Measurements from ENCODE around the gene TNFRSF1A.
"Not testable (repeated sequence)": the region's sequence is repeated elsewhere in the genome, so short reads cannot be mapped to it uniquely, and the experiment has no call there.

Gene TNFRSF1A

DNA sequence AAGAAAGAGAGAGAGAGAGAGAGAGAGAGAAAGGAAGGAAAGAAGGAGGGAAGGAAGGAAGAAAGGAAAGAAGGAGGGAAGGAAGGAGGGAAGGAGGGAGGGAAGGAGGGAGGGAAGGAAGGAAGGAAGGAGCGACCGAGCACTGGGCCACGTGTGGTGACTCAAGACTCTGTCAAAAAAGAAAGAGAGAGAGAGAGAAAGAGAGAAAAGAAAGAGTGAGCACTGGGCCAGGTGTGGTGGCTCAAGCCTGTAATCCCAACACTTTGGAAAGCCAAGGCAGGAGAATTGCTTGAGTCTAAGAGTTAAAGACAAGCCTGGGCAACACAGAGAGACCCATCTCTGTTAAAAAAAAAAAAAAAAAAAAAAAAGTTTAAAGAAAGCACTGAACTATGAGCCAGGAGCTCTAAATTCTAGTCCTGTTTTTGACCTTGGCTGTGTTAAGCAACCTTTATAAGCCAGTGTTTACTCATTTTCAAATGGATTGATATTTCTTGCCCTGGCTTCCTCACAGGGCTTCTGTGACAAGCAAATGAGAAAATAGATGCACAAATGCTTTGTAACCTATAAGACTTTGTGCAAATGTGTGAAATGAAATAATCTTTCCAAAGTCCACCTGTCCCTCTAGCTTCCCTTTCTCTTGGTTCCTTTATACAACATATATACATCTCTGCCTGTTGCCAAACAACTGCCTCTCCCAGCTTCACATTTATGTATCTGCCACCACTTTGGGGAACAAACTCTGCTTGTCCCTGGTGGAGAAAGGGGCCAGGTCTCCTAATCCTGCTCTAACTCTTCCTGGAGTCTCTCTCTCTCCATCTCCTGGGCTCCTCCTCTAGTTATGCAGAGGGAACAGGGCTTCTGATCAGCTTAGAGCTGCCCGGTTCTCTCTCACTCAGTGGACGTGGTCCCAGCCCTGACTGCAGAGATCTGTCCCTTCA, 47.5 kb downstream of the TNFRSF1A start:
- H2BK120ac ChIP-seq (ENCODE audit: low read depth, low read length): no peak overlapping the region
- no peak overlapping the region for H3K18ac ChIP-seq (ENCODE audit: low read length)
- H3K9ac ChIP-seq (ENCODE audit: low read length): no peak overlapping the region
- peaks cover 3% of the 10 kb centered on the region for H3K4me1 ChIP-seq (ENCODE audit: control insufficient read depth, low read depth, low read length)
- no peak overlapping the region for H3K4me2 ChIP-seq (ENCODE audit: low read length)
- no peak overlapping the region for H3K27ac ChIP-seq (ENCODE audit: low read depth, low read length)
- no peaks in the 10 kb centered on the region for H3K36me3 ChIP-seq (ENCODE audit: control insufficient read depth, insufficient read depth, low read length)
- H3K4me3 ChIP-seq (ENCODE audit: low read length): no peak overlapping the region
- no peak overlapping the region for H4K8ac ChIP-seq (ENCODE audit: low read depth, low read length)
- DNase-seq: no peak
- H3K23ac ChIP-seq (ENCODE audit: low read length): no peak overlapping the region
- H3K27me3 ChIP-seq (ENCODE audit: insufficient read depth, low read length, poor library complexity): no peaks in the 10 kb centered on the region
- H3K4ac ChIP-seq (ENCODE audit: low read depth, low read length): no peak overlapping the region
- H3K79me1 ChIP-seq (ENCODE audit: low read length): no peaks in the 10 kb centered on the region
- H2BK15ac ChIP-seq (replicated peaks; ENCODE audit: low read depth): no peak overlapping the region
- WGBS (ENCODE audit: extremely low coverage, insufficient coverage, low lambda C conversion rate): no CpG with 5 or more reads among the region's 5 CpGs
- no peak overlapping the region for H2AK5ac ChIP-seq (ENCODE audit: low read length)
- no peak overlapping the region for H4K5ac ChIP-seq (ENCODE audit: low read length)
- peak overlapping the region; percentile 6 for H3K56ac ChIP-seq (ENCODE audit: low read length)
- H3K79me2 ChIP-seq (ENCODE audit: control insufficient read depth, insufficient read depth, low read length): no peaks in the 10 kb centered on the region
- H2BK5ac ChIP-seq (ENCODE audit: low read length): no peak overlapping the region

- H3K27ac ChIP-seq (ENCODE audit: low read depth, low read length): no peak overlapping the region
- H2AK5ac ChIP-seq (ENCODE audit: low read length): no peak overlapping the region
- WGBS (ENCODE audit: extremely low coverage, insufficient coverage, low lambda C conversion rate): no CpG with 5 or more reads among the region's 2 CpGs
Measured at GRCh38 chr12:6292606-6293005, 49.3 kb downstream of the TNFRSF1A start.

GRCh38 chr12:6289906-6290305, 52.0 kb downstream of the TNFRSF1A start:
- H3K4me2 ChIP-seq (ENCODE audit: low read length); H3K23ac ChIP-seq (ENCODE audit: low read length); H3K36me3 ChIP-seq (ENCODE audit: control insufficient read depth, insufficient read depth, low read length); H3K27ac ChIP-seq (ENCODE audit: low read depth, low read length); H3K9ac ChIP-seq (ENCODE audit: low read length); H4K5ac ChIP-seq (ENCODE audit: low read length); H3K27me3 ChIP-seq (ENCODE audit: insufficient read depth, low read length, poor library complexity); H2AK5ac ChIP-seq (ENCODE audit: low read length); H3K79me1 ChIP-seq (ENCODE audit: low read length); H3K4ac ChIP-seq (ENCODE audit: low read depth, low read length); H2BK15ac ChIP-seq (replicated peaks; ENCODE audit: low read depth); H3K4me1 ChIP-seq (ENCODE audit: control insufficient read depth, low read depth, low read length); DNase-seq; H3K56ac ChIP-seq (ENCODE audit: low read length); H2BK5ac ChIP-seq (ENCODE audit: low read length); H3K79me2 ChIP-seq (ENCODE audit: control insufficient read depth, insufficient read depth, low read length); H4K8ac ChIP-seq (ENCODE audit: low read depth, low read length); H3K4me3 ChIP-seq (ENCODE audit: low read length); H2BK120ac ChIP-seq (ENCODE audit: low read depth, low read length); H3K18ac ChIP-seq (ENCODE audit: low read length): not testable (repeated sequence)
- WGBS (ENCODE audit: extremely low coverage, insufficient coverage, low lambda C conversion rate): no CpG with 5 or more reads among the region's 25 CpGs

More at GRCh38 chr12:6292606-6293005, 49.3 kb downstream of the TNFRSF1A start:
- H2BK5ac ChIP-seq (ENCODE audit: low read length): no peak overlapping the region
- H3K18ac ChIP-seq (ENCODE audit: low read length): no peak overlapping the region
- H3K79me1 ChIP-seq (ENCODE audit: low read length): no peaks in the 10 kb centered on the region
- peak; percentile 3 for DNase-seq
- no peak overlapping the region for H3K4me3 ChIP-seq (ENCODE audit: low read length)
- H3K56ac ChIP-seq (ENCODE audit: low read length): no peak overlapping the region
- H4K8ac ChIP-seq (ENCODE audit: low read depth, low read length): no peak overlapping the region
- no peaks in the 10 kb centered on the region for H3K79me2 ChIP-seq (ENCODE audit: control insufficient read depth, insufficient read depth, low read length)
- no peaks in the 10 kb centered on the region for H3K27me3 ChIP-seq (ENCODE audit: insufficient read depth, low read length, poor library complexity)
- no peak overlapping the region for H2BK120ac ChIP-seq (ENCODE audit: low read depth, low read length)
- no peaks in the 10 kb centered on the region for H3K36me3 ChIP-seq (ENCODE audit: control insufficient read depth, insufficient read depth, low read length)
- H3K4ac ChIP-seq (ENCODE audit: low read depth, low read length): no peak overlapping the region
- no peak overlapping the region for H3K9ac ChIP-seq (ENCODE audit: low read length)
- peaks cover 3% of the 10 kb centered on the region for H3K4me1 ChIP-seq (ENCODE audit: control insufficient read depth, low read depth, low read length)
- H4K5ac ChIP-seq (ENCODE audit: low read length): no peak overlapping the region
- H3K4me2 ChIP-seq (ENCODE audit: low read length): no peak overlapping the region
- no peak overlapping the region for H2BK15ac ChIP-seq (replicated peaks; ENCODE audit: low read depth)
- no peak overlapping the region for H3K23ac ChIP-seq (ENCODE audit: low read length)

DNA sequence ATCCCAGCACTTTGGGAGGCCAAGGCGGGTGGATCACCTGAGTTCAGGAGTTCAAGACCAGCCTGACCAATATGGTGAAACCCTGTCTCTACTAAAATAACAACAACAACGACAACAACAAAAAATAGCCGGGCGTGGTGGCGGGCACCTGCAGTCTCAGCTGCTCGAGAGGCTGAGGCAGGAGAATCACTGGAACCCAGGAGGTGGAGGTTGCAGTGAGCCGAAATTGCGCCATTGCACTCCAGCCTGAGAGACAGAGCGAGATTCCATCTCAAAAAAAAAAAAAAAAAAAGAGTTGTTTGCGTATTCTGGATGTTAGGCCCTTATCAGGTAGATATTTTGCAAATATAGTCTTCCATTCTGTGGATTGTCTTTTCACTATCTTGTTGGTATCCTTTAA, 52.8 kb downstream of the TNFRSF1A start:
- not testable (repeated sequence) for H4K8ac ChIP-seq (ENCODE audit: low read depth, low read length); H3K4me2 ChIP-seq (ENCODE audit: low read length); H3K79me2 ChIP-seq (ENCODE audit: control insufficient read depth, insufficient read depth, low read length); H3K79me1 ChIP-seq (ENCODE audit: low read length); DNase-seq; H3K4me3 ChIP-seq (ENCODE audit: low read length); H3K27me3 ChIP-seq (ENCODE audit: insufficient read depth, low read length, poor library complexity); H2BK5ac ChIP-seq (ENCODE audit: low read length); H3K23ac ChIP-seq (ENCODE audit: low read length); H2BK120ac ChIP-seq (ENCODE audit: low read depth, low read length); H3K27ac ChIP-seq (ENCODE audit: low read depth, low read length); H4K5ac ChIP-seq (ENCODE audit: low read length); H2BK15ac ChIP-seq (replicated peaks; ENCODE audit: low read depth); H3K56ac ChIP-seq (ENCODE audit: low read length); H2AK5ac ChIP-seq (ENCODE audit: low read length); H3K4me1 ChIP-seq (ENCODE audit: control insufficient read depth, low read depth, low read length); H3K9ac ChIP-seq (ENCODE audit: low read length); H3K18ac ChIP-seq (ENCODE audit: low read length); H3K4ac ChIP-seq (ENCODE audit: low read depth, low read length); H3K36me3 ChIP-seq (ENCODE audit: control insufficient read depth, insufficient read depth, low read length)
- WGBS (ENCODE audit: extremely low coverage, insufficient coverage, low lambda C conversion rate): no CpG with 5 or more reads among the region's 10 CpGs

GRCh38 chr12:6288235-6288634, 53.6 kb downstream of the TNFRSF1A start:
- H2BK5ac ChIP-seq (ENCODE audit: low read length): no peak overlapping the region
- H3K18ac ChIP-seq (ENCODE audit: low read length): no peak overlapping the region
- no peak overlapping the region for H2BK120ac ChIP-seq (ENCODE audit: low read depth, low read length)
- no peak overlapping the region for H3K56ac ChIP-seq (ENCODE audit: low read length)
- no peaks in the 10 kb centered on the region for H3K36me3 ChIP-seq (ENCODE audit: control insufficient read depth, insufficient read depth, low read length)
- H3K4me3 ChIP-seq (ENCODE audit: low read length): no peak overlapping the region
- H3K4me1 ChIP-seq (ENCODE audit: control insufficient read depth, low read depth, low read length): no peaks in the 10 kb centered on the region
- no peak overlapping the region for H3K4me2 ChIP-seq (ENCODE audit: low read length)
- no peak for DNase-seq
- H2AK5ac ChIP-seq (ENCODE audit: low read length): no peak overlapping the region
- WGBS (ENCODE audit: extremely low coverage, insufficient coverage, low lambda C conversion rate): no CpG with 5 or more reads among the region's 5 CpGs
- no peaks in the 10 kb centered on the region for H3K27me3 ChIP-seq (ENCODE audit: insufficient read depth, low read length, poor library complexity)
- no peak overlapping the region for H3K4ac ChIP-seq (ENCODE audit: low read depth, low read length)
- H3K23ac ChIP-seq (ENCODE audit: low read length): no peak overlapping the region
- H4K8ac ChIP-seq (ENCODE audit: low read depth, low read length): no peak overlapping the region
- H3K79me1 ChIP-seq (ENCODE audit: low read length): no peaks in the 10 kb centered on the region
- H3K79me2 ChIP-seq (ENCODE audit: control insufficient read depth, insufficient read depth, low read length): no peaks in the 10 kb centered on the region
- H3K9ac ChIP-seq (ENCODE audit: low read length): no peak overlapping the region
- no peak overlapping the region for H2BK15ac ChIP-seq (replicated peaks; ENCODE audit: low read depth)
- no peak overlapping the region for H3K27ac ChIP-seq (ENCODE audit: low read depth, low read length)
- H4K5ac ChIP-seq (ENCODE audit: low read length): no peak overlapping the region
